Colonic mucosa (tissue), 4 donors: ENCODE data around the gene UBE2D2. TPM values are rescaled to one million over a fixed set of nuclear protein-coding genes. Genes with fewer than 3 reads are reported as not detected.

Experiments
- DNase-seq: peaks from one replicate; pipeline ENCODE4 v3.0.0-alpha.2; 2020
- H3K27ac ChIP-seq: fragments of 200-600 bp; one replicate; pipeline ENCODE4 v1.8.0; 2021
- H3K27me3 ChIP-seq: fragments of 200-600 bp; one replicate; pipeline ENCODE4 v1.8.0; 2021
- H3K36me3 ChIP-seq: fragments of 200-600 bp; one replicate; pipeline ENCODE4 v1.8.0; 2021
- H3K4me1 ChIP-seq: fragments of 200-600 bp; one replicate; pipeline ENCODE4 v1.8.0; 2021; ENCODE audit warnings: mild to moderate bottlenecking
- H3K4me3 ChIP-seq: fragments of 200-600 bp; one replicate; pipeline ENCODE4 v1.8.0; 2021
- H3K9ac ChIP-seq, 2 donors: one replicate each; pipeline ENCODE4 v1.7.0; 2013; ENCODE audit warnings: control low read depth in 2 of 2, low read depth in 2 of 2, low read length in 2 of 2
- H3K9me3 ChIP-seq: fragments of 200-600 bp; one replicate; pipeline ENCODE4 v1.8.0; 2021
- intact Hi-C: fragments of 100-400 bp; cut with DNase I; formaldehyde crosslinking; loops from one replicate; pipeline ENCODE4 v1.14.1; 2022
- total RNA-seq, 2 donors: library from RNA; stranded (reverse); fragmentation: NEBNext Ultra II Directional in 1 of 2; extraction: Animal tissue kit (Norgen Biotek cat#: 25700) in 1 of 2; gene quantifications; one replicate each; pipeline ENCODE4 v1.2.1, GENCODE V29; 2021
- TF ChIP-seq, protein P1 (sequence below): fragments of 200-600 bp; IDR thresholded peaks from one replicate; pipeline ENCODE4 v1.8.0; 2022; ENCODE audit warnings: antibody characterized with exemption, mild to moderate bottlenecking
- donor health status: healthy.
- donor health status: DM: no; HTN: no; CAD: no.
- donor health status: DM: no; HTN: no; CAD: no.

The UBE2D2 gene
- total RNA-seq, 2 donors from 2014 or later, result 146 to 155 TPM

DNA sequence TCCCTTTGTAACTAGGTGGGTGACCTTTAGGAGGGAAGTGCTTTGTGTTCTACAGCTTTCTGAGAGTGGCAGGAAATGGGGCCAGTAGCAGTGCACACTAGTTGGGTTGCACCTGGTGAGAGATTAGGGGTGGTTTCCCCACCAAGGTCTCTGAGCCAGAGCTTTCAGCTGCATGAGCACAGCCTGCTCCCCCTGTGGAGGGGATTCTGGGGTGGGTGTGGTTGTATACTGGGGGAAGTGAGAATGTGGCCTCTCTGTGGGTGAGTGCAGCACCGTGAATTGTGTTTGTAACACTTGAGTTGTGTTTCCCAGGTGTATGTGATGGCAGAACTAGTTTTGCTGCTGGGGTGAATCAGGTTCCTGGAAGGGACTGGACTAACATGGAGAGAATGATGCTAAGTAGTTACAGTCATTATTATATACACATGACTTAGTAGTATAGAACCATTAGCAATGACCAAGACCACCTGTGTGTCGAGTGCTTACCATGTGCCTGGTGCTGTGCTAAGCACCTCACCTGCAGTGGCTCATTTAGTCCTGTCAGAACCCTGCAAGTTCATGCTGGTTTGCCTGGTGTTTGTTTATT lies 75.2 kb downstream of the UBE2D2 start:
- peaks cover 20% of the 10 kb centered on the region for H3K4me1 ChIP-seq
- H3K36me3 ChIP-seq, result no peaks in the 10 kb centered on the region
- peak overlapping the region in 1 of 2 donors; percentile 82 for H3K9ac ChIP-seq
- no peaks in the 10 kb centered on the region for H3K27me3 ChIP-seq
- TF ChIP-seq, protein P1, sequence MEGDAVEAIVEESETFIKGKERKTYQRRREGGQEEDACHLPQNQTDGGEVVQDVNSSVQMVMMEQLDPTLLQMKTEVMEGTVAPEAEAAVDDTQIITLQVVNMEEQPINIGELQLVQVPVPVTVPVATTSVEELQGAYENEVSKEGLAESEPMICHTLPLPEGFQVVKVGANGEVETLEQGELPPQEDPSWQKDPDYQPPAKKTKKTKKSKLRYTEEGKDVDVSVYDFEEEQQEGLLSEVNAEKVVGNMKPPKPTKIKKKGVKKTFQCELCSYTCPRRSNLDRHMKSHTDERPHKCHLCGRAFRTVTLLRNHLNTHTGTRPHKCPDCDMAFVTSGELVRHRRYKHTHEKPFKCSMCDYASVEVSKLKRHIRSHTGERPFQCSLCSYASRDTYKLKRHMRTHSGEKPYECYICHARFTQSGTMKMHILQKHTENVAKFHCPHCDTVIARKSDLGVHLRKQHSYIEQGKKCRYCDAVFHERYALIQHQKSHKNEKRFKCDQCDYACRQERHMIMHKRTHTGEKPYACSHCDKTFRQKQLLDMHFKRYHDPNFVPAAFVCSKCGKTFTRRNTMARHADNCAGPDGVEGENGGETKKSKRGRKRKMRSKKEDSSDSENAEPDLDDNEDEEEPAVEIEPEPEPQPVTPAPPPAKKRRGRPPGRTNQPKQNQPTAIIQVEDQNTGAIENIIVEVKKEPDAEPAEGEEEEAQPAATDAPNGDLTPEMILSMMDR, result no peak
- intact Hi-C loops, result no loop called here
- H3K27ac ChIP-seq, result peak overlapping the region; percentile 93
- peak; percentile 67 for DNase-seq
- no peak overlapping the region for H3K4me3 ChIP-seq
- no peaks in the 10 kb centered on the region for H3K9me3 ChIP-seq

DNA sequence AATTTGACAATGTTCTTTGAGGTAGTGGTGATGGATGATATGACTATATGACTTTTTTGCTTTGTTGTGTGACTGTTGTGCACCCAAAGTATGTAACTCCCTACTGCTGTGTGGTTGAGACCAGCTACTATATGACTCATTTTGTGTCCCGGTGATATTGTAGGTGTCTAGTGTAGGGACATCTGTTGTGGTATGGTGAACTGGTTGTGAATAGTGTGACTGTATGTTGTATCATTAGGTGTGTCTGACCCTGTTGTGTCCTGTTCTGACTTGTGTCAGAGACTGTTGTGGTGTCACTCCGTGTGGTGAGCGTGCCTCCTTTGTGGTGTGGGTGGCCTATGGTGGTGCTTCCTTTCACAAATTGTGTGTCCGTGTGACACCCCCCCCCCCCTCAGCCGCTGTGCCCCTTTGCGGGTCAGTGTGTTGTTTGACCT lies 75.9 kb downstream of the UBE2D2 start:
- intact Hi-C loops, result no loop called here
- peaks cover 20% of the 10 kb centered on the region for H3K4me1 ChIP-seq
- H3K27me3 ChIP-seq, result no peaks in the 10 kb centered on the region
- H3K27ac ChIP-seq, result peak overlapping the region; percentile 93
- H3K36me3 ChIP-seq, result no peaks in the 10 kb centered on the region
- TF ChIP-seq, protein P1, result no peak
- peak overlapping the region; percentile 36 for H3K4me3 ChIP-seq
- no peak for DNase-seq
- H3K9me3 ChIP-seq, result no peaks in the 10 kb centered on the region
- H3K9ac ChIP-seq, result peak overlapping the region; percentile 13 to 82

DNA sequence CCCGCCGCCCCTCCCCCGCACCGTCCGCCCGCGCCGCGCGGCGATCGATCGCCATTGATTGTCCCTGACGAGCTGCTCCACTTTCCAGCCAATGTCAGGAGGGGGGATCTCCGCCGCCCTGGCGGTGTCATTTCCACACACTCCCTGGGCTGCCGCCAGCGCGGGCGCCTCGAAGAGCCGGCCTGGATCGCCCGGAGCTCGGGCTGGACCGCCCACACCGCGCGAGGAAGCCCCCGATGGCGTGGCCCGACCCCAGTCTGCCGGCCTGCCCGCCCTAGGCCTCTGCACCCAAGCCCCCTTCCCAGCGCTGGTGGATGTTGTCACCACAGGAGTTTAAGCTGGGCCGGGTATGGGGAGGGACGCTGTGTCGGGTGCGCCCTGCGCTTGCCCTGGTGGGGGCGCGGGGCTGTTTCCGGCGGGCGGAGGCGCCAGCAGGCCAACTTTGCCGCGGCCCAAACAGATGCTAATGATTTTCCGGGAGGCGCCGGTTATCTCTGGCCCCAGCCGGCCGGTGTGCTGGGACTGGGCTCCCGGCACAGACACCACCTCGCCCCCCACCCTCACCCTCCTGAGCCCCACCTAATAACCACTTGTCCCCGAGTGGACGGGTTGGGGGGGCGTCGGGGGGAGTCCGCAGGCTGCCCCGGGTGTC lies 76.4 kb downstream of the UBE2D2 start:
- Histone ChIP-seq H3K27me3 (no peaks in the 10 kb centered on the region), H3K4me1 (peaks cover 20% of the 10 kb centered on the region), H3K36me3 (no peaks in the 10 kb centered on the region), H3K9me3 (no peaks in the 10 kb centered on the region), H3K9ac (peak overlapping the region; percentile 82), H3K4me3 (peak overlapping the region; percentile 36), H3K27ac (peak overlapping the region; percentile 93)
- TF ChIP-seq, protein P1, result no peak
- intact Hi-C loops, result no loop called here
- DNase-seq, result peak; percentile 84

DNA sequence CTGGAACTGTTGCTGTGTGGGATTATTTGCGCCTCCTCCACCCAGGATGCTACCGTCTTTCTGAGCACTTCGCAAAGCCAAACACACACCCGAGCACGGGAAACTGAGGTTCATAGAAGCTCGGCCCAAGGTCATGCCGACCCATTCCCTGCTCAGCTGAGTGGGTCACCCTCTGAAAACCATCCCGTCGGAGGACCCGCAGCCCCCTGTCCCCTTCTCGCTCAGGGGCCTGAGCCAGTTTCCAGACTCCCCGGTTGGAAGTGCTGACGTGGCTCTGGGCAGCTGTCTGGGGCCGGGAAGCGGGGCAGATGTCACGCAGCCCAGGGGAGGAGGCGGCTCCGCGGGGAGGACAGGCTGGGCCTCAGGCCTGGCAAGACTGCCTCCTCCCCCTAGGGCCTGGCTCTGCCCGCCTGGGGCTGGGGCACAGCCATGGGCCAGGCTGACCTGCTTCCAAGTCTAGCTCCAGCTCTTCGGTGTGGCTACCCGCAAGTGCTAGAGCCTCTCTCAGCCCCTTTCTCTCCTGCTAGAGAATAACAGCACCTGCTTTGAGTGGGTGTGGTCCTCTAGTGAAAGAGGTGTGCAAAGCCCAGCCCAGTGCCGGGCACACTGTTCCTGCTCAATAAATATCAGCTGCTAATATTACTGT lies 77.1 kb downstream of the UBE2D2 start:
- H3K9ac ChIP-seq, result peak overlapping the region; percentile 82
- no peaks in the 10 kb centered on the region for H3K9me3 ChIP-seq
- H3K4me3 ChIP-seq, result peak overlapping the region; percentile 36
- H3K36me3 ChIP-seq, result no peaks in the 10 kb centered on the region
- H3K27ac ChIP-seq, result peak overlapping the region; percentile 93
- intact Hi-C loops, result no loop called here
- TF ChIP-seq, protein P1, result no peak
- DNase-seq, result peak; percentile 85
- no peaks in the 10 kb centered on the region for H3K27me3 ChIP-seq
- H3K4me1 ChIP-seq, result peaks cover 21% of the 10 kb centered on the region

DNA sequence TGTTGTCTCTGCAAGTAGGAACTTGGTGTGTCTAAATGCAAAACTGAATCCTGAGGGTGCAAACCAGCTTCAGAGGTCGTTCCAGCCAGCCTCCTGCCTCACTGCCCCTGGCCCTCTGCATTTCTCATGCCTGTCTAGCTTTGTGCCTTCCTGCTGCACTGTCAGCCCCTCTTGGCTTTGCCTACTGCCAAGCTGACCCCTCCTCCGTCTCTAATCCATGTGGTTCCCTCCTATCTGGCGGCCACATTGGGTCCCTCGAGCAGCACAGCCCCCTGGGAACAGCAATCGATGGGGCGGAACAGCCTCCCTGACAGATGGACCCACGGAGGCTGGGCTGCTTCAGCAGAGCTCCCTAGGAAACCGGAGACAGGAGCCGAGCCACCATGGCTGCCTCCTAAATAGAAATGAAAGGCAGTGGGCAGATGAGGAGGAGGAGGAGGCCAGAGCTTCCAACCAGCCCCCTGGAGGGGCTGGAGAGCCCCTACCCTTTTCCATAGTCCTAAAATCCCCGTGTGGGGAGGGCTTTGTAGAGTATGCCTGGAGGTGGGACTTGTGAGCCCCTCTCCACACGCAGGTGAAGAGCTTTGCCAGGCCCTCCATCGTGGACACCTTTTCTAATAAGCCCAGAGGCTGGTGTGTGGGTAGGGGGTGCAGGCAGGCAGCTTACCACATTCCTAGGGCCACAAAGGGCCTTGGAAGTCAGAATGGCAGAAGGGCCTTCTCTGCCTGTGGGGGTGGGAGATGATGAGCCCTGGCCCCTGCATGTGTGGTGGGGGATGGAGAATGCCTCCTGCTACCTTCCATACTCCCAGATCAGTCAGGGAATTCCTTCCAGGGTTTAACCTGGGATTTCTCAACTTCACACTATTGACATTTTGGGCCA lies 77.8 kb downstream of the UBE2D2 start:
- Histone ChIP-seq H3K9me3 (no peaks in the 10 kb centered on the region), H3K9ac (peak overlapping the region; percentile 82), H3K4me1 (peaks cover 26% of the 10 kb centered on the region), H3K27me3 (no peaks in the 10 kb centered on the region), H3K4me3 (peak overlapping the region; percentile 36), H3K36me3 (no peaks in the 10 kb centered on the region), H3K27ac (peak overlapping the region; percentile 93)
- intact Hi-C loops, result no loop called here
- TF ChIP-seq, protein P1, result no peak
- DNase-seq, result peak; percentile 22
